Fibroblast of peridontal ligament (primary cell): Measurements from ENCODE around the gene USP47.

Experiments
- DNase-seq: peaks from one replicate; pipeline ENCODE4 v3.0.0-alpha.2; 2010; ENCODE audit errors: extremely low read depth

The USP47 gene

DNA sequence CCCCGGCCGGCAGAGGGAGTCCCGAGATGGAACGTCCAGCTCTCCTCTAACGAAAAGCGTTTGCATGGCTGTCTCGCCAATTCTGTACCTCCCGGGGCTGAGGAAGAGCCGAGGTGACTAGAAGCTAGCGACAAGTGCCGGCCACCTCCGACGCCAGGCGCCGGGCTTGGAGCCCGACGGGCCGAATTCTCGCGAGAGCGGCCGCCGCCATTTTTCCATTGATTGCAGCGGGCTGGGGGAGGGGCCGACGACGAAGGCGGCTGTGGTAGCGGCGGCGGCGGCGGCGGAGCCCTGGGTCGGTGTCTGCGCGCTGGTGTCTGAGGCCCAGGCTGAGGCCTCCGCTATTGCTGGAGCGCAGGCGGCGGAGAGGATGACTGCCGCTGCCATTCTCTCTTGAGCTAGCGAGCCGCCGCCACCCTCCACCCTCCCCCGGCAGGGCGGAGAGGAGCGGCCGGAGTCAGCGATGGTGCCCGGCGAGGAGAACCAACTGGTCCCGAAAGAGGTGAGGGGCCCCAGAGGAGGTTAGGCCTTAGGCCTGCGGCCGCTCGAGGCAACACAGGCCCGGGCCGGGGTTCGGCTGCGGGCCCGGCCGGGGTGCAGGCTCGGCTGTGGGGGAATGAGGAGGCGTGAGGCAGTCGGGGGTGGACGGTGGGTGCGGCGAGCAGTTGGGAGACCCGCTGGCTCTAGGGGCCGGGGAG is at the start of gene USP47:
Gene USP47 (plus strand): TSS at position 250 of the 698 bp plus-strand sequence. CDS start 214 bp downstream, at position 464.
- DNase-seq, result peak; percentile 78

DNA sequence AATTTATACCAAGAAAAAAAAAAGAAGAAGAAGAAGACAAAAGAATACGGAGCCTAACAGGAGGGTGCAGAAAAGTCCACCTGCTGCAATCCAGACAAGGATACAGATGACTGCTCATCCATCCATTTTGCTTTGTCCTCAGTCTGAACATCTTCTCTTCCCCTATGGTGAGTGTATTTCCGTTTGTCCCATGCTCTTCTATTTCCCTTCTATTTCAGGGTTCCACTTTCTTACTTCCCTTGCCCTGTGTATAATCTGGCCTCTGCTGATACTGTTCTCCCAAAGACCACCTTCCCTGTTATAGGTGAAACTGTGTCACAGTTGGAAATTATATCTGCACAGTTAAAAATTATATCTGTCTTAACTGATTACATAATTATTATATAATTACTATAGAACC is 48.7 kb upstream of the USP47 start:
- DNase-seq, result no peak

DNA sequence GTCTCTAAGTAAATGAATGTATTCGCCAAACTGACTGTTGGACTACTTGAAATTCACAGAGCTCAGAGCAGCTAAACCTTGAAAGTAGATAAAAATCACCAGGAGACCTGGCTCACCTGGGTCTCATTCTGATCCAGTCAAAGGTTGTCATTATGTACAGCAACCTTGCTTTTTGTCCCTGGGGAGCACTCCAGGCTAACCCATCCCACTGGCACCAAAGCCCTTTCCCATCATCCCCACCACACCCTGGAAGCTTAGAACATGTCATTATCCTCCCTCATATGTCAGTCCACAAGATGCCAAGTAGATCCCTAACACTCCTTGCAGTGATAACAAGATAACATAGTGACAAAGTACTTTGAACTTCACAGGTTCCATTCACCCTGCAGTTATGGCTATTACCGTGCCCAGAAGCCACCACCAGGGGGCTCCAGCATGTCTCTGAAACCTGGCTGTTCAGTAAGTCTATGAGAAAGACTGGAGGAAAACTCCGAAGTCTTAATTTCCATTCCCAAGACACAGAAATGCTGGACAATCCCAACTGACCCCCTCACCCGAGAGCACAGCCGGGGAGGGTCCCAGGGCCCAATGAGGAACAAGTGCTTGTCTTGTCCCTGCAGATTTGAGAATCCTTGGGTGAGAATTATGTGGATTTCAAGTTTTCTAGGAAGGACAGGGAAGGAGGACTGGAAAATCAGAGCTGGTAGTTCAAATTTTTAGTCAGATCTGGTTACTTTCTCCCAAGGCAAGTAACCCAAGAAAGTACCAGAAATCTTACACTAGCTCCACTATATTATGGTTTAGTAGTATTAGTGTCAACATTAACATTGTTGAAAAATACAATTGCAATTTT is 43.0 kb upstream of the USP47 start:
- peak; percentile 68 for DNase-seq

DNA sequence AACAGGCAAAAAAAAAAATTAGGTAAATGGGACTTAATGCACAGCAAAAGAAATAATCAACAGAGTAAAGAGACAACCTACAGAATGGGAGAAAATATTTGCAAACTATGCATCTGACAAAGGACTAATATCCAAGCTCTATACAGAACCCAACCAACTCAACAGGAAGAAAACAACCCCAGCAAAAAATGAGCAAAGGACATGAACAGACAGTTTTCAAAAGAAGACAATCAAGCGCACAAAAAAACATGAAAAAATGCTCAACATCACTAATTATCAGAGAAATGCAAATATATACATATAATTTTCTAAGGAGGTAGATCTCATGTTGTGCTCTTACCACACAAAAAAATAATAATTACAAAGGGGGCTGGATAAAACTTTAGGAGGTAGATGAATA is 36.5 kb upstream of the USP47 start:
- DNase-seq, result no peak

GRCh38 chr11:11806074-11806473 is 35.7 kb upstream of the USP47 start:
- no peak for DNase-seq

DNA sequence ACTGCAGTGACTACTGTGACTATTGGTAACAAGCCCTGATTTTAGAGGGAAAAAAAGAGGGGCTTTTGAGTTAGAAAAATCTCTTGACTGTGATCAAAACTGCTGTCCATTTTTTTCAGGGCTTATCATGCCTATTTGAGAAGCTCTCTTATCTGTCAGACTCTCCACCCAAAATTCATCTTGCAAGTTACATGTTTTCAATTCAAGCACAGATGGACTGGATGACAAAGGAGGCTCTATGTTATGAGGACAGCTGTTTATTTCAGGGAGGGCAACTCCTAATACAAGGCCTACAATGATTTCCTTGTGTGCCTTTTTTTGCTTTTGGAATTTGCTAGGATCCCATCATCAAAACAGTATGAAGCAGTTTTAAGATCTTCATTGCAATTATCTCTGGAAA is 35.2 kb upstream of the USP47 start:
- no peak for DNase-seq

- peak; percentile 35 for DNase-seq
These were observed 33.7 kb upstream of the USP47 start for GRCh38 chr11:11807811-11808782.

DNA sequence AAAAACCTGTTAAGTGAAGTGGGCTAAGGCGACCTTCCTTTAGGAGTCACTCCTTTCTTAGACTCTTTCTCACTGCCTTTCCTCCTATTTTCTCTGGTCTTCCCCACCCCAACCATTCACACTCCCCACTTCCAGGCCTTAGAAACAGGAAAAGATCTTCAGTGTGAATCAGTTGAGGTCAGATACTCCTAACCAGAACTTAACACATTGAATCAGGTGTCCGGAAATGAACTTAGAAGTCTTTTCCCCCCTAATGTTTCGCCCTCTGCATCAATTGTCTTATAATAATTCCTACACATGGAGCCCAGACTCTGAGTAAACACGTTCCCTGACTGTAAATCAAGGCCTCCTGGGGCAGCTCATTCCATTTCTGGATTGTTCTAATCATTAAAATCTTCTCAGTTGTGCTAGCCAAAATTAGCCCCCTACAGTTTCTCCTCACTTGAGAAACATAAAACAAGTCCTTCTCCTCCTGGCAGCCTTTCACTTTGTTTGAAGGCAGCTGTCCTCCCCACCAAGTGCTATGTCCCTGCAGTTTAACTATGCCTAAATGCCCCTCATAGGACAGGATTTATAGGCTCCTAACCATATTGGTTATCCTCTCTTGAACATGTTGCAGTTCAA is 32.7 kb upstream of the USP47 start:
- DNase-seq, result no peak

- no peak for DNase-seq
These were observed 30.7 kb upstream of the USP47 start for GRCh38 chr11:11810764-11811726.

- DNase-seq, result peak; percentile 97
These were observed 28.3 kb upstream of the USP47 start for GRCh38 chr11:11813288-11813962.

GRCh38 chr11:11814614-11815452 is 26.9 kb upstream of the USP47 start:
- DNase-seq, result no peak

DNA sequence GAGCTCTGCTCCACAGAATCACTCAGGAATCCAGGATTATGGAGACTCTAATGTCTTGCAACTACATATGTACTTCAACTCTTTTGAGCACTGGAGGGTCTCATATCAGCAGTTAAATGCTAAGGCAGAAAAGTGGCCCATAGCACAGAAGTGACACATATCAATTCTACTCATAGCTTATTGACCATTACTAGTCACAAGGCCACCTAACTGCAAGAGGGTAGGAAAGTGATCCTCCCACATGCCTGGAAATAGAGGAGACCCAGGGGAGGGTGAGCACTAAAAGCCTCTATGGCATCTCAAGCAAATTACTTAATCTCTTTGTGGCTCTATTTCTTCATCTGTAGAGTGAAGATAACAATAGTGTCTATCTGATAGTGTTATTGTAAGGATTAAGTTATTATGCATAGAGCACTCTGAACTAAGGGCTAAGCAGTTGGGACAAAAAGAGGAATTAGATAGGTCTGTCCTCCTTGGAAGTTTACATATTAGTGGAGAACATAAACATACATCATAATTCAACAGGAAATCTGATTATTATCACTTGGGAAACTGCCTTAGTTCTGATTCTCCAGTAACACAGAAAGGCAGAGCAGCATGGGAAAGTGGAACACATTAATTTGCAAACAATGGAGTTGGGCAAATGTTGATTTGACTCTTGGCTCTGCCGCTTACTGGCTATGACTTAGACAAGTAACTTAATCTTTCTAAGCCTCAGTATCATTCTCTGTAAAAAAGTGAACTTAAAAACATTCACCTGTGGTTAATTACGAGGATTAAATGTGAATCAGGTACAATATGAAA is 25.1 kb upstream of the USP47 start:
- DNase-seq, result peak; percentile 84

GRCh38 chr11:11817957-11818356 is 23.8 kb upstream of the USP47 start:
- DNase-seq, result no peak

GRCh38 chr11:11818529-11819121 is 23.1 kb upstream of the USP47 start:
- DNase-seq, result no peak

- DNase-seq, result no peak
These were observed 19.9 kb upstream of the USP47 start for GRCh38 chr11:11821899-11822298.

DNA sequence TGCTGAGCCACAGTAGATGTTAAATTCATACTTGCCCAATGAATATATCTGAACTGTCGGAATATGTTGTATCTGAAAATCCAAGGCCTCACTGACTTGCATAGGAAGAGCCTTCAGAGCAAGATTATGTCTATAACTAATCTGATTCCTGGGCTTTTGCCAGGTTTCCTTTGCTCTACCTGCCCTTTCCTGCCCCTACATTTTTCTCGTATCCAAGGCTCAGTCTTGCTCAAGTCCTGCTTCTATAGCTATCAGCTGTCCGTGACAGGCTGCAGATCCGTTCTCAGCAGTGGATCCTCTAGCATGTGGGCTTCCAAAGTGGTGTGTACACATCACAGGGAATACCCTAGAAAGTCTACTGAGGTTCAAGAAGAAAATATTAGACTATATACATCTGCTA is 18.8 kb upstream of the USP47 start:
- DNase-seq, result no peak

DNA sequence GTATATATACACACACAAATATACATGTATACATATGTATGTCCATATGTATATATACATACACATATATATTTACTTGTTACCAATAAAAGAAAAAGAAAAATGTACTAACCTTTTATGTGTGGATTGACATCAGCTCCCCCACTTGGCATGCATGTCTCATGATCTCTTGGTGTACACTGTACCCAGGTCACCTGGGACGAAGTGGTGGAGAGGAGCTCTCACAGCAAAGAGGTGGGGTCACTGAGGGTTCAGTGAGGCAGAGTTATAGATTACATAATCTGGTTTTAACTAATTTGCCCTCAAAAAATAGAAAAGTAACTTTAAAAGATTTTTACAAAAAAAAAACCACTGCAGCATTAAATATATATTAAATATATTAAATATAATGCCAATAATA is 15.5 kb upstream of the USP47 start:
- DNase-seq, result no peak

- DNase-seq, result no peak
These were observed 14.5 kb upstream of the USP47 start for GRCh38 chr11:11827272-11827671.
